Measurements from ENCODE around the gene EYS. TPM values are rescaled to one million over a fixed set of nuclear protein-coding genes. Genes with fewer than 3 reads are reported as not detected.

EYS gene
- total RNA-seq, 4 donors from 2014 or later = 0.15 TPM; not detected in 3

- WGBS, 2 donors (ENCODE audit: low coverage in 1 of 2) = 43 to 47% methylated on average over 2 of the region's 2 CpGs
- no peak for TF ChIP-seq POLR2A (IDR thresholded peaks at IDR 0.05)
- no peak for TF ChIP-seq CTCF (IDR thresholded peaks at IDR 0.05)
- TF ChIP-seq POLR2AphosphoS5 (IDR thresholded peaks at IDR 0.05) = no peak
- no peak for TF ChIP-seq EP300 (IDR thresholded peaks at IDR 0.05)
- no peak for ATAC-seq
- no peak overlapping the region for H3K27ac ChIP-seq
- H3K4me3 ChIP-seq = no peak overlapping the region
- H3K36me3 ChIP-seq = no peaks in the 10 kb centered on the region
- no peaks in the 10 kb centered on the region for H3K9me3 ChIP-seq
- H3K27me3 ChIP-seq = no peaks in the 10 kb centered on the region
- H3K4me1 ChIP-seq = no peaks in the 10 kb centered on the region
These were observed 1448.3 kb downstream of the EYS start for GRCh38 chr6:64258752-64259151.

GRCh38 chr6:64258302-64258701 lies 1448.7 kb downstream of the EYS start:
- H3K27ac ChIP-seq = no peak overlapping the region
- H3K4me1 ChIP-seq = no peaks in the 10 kb centered on the region
- no peaks in the 10 kb centered on the region for H3K36me3 ChIP-seq
- H3K4me3 ChIP-seq = no peak overlapping the region
- H3K27me3 ChIP-seq = no peaks in the 10 kb centered on the region
- TF ChIP-seq EP300 (IDR thresholded peaks at IDR 0.05) = no peak
- no peak for TF ChIP-seq POLR2A (IDR thresholded peaks at IDR 0.05)
- TF ChIP-seq POLR2AphosphoS5 (IDR thresholded peaks at IDR 0.05) = no peak
- TF ChIP-seq CTCF (IDR thresholded peaks at IDR 0.05) = no peak
- no peaks in the 10 kb centered on the region for H3K9me3 ChIP-seq
- 50 to 63% methylated on average over 1 of the region's 1 CpG for WGBS, 2 donors (ENCODE audit: low coverage in 1 of 2)
- ATAC-seq = no peak

GRCh38 chr6:64257586-64257985 lies 1449.4 kb downstream of the EYS start:
- 33 to 46% methylated on average over 2 to 3 of the region's 3 CpGs for WGBS, 2 donors (ENCODE audit: low coverage in 1 of 2)
- H3K4me1 ChIP-seq = no peaks in the 10 kb centered on the region
- no peak for ATAC-seq
- no peaks in the 10 kb centered on the region for H3K9me3 ChIP-seq
- H3K27me3 ChIP-seq = no peaks in the 10 kb centered on the region
- H3K4me3 ChIP-seq = no peak overlapping the region
- H3K27ac ChIP-seq = no peak overlapping the region
- H3K36me3 ChIP-seq = no peaks in the 10 kb centered on the region
- TF ChIP-seq POLR2A (IDR thresholded peaks at IDR 0.05) (no peak), POLR2AphosphoS5 (IDR thresholded peaks at IDR 0.05) (no peak), CTCF (IDR thresholded peaks at IDR 0.05) (no peak), EP300 (IDR thresholded peaks at IDR 0.05) (no peak)

GRCh38 chr6:64256483-64256882 lies 1450.5 kb downstream of the EYS start:
- TF ChIP-seq POLR2A (IDR thresholded peaks at IDR 0.05) = no peak
- TF ChIP-seq POLR2AphosphoS5 (IDR thresholded peaks at IDR 0.05) = no peak
- no peak for TF ChIP-seq CTCF (IDR thresholded peaks at IDR 0.05)
- TF ChIP-seq EP300 (IDR thresholded peaks at IDR 0.05) = no peak
- no peaks in the 10 kb centered on the region for H3K4me1 ChIP-seq
- no peak overlapping the region for H3K4me3 ChIP-seq
- ATAC-seq = no peak
- no peaks in the 10 kb centered on the region for H3K27me3 ChIP-seq
- H3K36me3 ChIP-seq = no peaks in the 10 kb centered on the region
- WGBS, 2 donors (ENCODE audit: low coverage in 1 of 2) = 65 to 87% methylated on average over 3 of the region's 3 CpGs
- H3K27ac ChIP-seq = no peak overlapping the region
- no peaks in the 10 kb centered on the region for H3K9me3 ChIP-seq

- Histone ChIP-seq H3K4me1 (no peaks in the 10 kb centered on the region), H3K9me3 (no peaks in the 10 kb centered on the region), H3K4me3 (no peak overlapping the region), H3K27ac (no peak overlapping the region), H3K27me3 (no peaks in the 10 kb centered on the region), H3K36me3 (no peaks in the 10 kb centered on the region)
- WGBS, 2 donors (ENCODE audit: low coverage in 1 of 2) = 88 to 100% methylated on average over 1 of the region's 1 CpG
- TF ChIP-seq POLR2AphosphoS5 (IDR thresholded peaks at IDR 0.05) (no peak), POLR2A (IDR thresholded peaks at IDR 0.05) (no peak), EP300 (IDR thresholded peaks at IDR 0.05) (no peak), CTCF (IDR thresholded peaks at IDR 0.05) (no peak)
- no peak for ATAC-seq
These were observed 1452.0 kb downstream of the EYS start for GRCh38 chr6:64255000-64255399.

Data from gastroesophageal sphincter (tissue), 4 donors.